Fibroblast of skin of abdomen (primary cell): ENCODE results near the gene RASAL3.
A peak's percentile ranks its signal among the peaks of the same experiment; 100 is the strongest.
"Not testable (repeated sequence)": the region's sequence is repeated elsewhere in the genome, so short reads cannot be mapped to it uniquely, and the experiment has no call there.

Source experiments
- DNase-seq: peaks from one replicate; pipeline ENCODE4 v3.0.0-alpha.2; 2013

The RASAL3 gene

DNA sequence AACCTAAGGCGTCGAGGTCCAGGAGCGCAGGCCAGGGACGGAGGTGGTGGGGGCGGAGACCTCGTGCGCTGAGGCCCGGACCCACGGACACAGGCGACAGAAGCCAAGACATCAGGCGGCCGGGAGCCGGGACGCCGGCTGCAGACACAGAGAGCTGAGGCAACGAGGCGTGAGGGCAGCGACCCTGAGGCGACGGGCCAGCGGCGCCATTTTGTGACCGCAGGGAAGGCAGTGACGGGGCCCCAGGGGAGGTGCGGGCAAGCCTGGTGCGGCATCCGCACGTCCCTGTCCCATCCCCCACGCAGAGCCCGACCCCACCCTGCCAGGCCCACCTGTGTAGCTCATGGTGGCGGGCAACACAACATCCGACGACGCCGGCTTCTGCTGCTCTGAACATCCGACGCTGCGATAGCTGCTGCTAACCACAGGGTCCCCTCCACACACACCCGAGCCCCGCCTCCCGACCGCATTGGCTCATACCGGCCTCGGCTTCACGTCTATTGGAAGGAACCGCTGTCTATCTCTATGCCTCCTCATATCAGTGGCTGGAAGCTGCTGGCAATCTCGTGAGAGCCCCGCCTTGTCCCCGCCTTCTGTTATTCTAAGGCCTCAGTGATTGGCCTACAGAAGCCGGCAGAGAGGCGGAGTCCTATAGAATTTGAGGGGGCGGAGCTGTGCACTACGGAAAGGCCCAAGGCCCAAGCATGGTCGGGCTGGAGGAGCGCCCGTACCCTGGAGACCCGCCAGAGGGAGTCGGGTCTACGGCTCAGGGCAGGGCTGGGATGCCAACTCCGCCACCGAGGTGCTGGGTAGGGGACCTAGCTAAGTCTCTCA lies 45.5 kb downstream of the RASAL3 start, which contains the start of gene AKAP8L:
Gene AKAP8L, minus strand, starts transcription at position 410 of the 834 bp plus-strand sequence. Its CDS starts 65 bp downstream, at position 345.
- peak; percentile 100 for DNase-seq

DNA sequence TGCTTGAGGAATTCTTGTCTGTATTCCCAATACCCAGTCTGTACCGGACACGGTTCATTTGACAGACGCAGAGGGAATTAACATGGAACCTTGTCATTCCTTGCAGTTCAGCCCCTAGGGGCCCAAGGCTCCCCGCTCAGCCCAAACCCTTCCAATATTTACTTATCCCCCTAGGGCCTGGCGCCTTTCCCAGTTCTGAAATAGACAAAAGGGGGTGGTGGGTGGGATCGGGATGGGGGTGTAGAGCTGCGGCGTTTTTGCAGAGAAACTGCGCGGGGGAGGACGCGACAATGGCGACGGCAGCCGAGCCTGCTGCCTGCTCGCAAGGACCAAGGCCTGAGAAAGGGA lies 46.1 kb downstream of the RASAL3 start:
- peak; percentile 21 for DNase-seq

GRCh38 chr19:15417699-15418098 lies 46.6 kb downstream of the RASAL3 start:
- DNase-seq: peak; percentile 20

DNA sequence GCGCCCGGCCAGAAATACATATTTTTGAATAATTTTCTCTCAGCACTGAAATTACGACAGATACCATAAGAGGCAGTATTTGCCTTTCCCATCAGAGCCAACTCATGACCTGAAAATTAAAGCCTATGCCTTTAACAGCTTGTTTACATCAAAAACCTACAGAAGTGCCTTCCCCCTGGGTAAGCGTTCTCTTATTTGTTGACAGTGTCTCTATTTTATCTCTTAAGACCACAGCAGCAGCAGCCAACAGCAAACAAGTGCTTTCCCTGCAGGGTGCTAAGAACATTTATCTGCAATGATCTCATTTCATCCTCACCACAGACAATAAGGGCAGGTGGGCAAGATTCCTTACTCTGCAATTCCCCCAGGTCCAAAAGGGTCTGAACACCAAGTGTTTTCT lies 51.5 kb downstream of the RASAL3 start:
- DNase-seq: no peak

DNA sequence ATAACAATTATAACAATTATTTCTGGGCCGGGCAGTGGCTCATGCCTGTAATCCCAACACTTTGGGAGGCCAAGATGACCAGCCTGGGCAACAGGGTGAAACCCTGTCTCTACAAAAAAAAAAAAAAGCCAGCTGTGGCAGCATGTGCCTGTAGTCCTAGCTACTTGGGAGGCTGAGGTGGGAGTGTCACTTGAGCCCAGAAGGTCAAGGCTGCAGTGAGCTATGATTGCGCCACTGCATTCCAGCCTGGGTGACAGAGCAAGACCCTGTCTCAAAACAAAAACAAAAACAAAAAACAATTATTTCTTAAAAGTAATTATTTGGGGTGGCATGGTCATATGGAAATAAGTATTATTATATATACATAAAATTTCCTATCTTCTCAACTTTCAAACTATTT lies 53.0 kb downstream of the RASAL3 start:
- not testable (repeated sequence) for DNase-seq

GRCh38 chr19:15404780-15405211 lies 59.5 kb downstream of the RASAL3 start:
- DNase-seq: no peak

GRCh38 chr19:15404097-15404779 lies 60.1 kb downstream of the RASAL3 start:
- no peak for DNase-seq

DNA sequence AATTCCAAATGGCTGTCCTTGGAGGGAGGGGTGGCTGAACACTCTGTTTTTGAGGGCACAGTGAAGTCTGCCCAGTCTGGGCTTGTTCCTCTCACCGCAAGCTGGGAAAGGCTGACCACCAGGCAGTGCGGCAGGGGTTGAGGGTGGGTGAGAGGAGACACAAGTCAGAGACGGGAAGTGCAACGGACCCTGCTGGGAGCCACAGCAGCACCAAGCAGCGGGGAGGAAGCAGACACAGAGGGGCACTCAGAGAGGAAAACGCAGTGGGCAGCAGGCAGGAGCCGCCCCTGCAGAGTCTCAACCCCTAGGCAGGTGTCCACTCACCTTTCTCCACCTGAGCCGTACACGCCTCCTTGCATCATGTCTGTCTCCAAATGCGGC lies 61.2 kb downstream of the RASAL3 start:
- no peak for DNase-seq

- DNase-seq: no peak
Measured at GRCh38 chr19:15402411-15403150, 61.8 kb downstream of the RASAL3 start.
